ENCODE measurements around the gene VEGFA. TPM values are rescaled to one million over a fixed set of nuclear protein-coding genes. Genes with fewer than 3 reads are reported as not detected.

Gene VEGFA
- total RNA-seq, 1 experiment from 2014 or later = 407 TPM

GRCh38 chr6:43811733-43812099 is 41.7 kb downstream of the VEGFA start:
- no peak for DNase-seq
- intact Hi-C loops (cut with micrococcal nuclease; ENCODE audit: unreplicated experiment) = no loop called here
- peak overlapping the region; percentile 51 for H3K27ac Mint-ChIP-seq (ENCODE audit: unreplicated experiment)
- no peaks in the 10 kb centered on the region for H3K36me3 Mint-ChIP-seq (ENCODE audit: insufficient read depth, unreplicated experiment)
- no peaks in the 10 kb centered on the region for H3K9me3 Mint-ChIP-seq (ENCODE audit: low read depth, unreplicated experiment)
- TF ChIP-seq, protein P1, sequence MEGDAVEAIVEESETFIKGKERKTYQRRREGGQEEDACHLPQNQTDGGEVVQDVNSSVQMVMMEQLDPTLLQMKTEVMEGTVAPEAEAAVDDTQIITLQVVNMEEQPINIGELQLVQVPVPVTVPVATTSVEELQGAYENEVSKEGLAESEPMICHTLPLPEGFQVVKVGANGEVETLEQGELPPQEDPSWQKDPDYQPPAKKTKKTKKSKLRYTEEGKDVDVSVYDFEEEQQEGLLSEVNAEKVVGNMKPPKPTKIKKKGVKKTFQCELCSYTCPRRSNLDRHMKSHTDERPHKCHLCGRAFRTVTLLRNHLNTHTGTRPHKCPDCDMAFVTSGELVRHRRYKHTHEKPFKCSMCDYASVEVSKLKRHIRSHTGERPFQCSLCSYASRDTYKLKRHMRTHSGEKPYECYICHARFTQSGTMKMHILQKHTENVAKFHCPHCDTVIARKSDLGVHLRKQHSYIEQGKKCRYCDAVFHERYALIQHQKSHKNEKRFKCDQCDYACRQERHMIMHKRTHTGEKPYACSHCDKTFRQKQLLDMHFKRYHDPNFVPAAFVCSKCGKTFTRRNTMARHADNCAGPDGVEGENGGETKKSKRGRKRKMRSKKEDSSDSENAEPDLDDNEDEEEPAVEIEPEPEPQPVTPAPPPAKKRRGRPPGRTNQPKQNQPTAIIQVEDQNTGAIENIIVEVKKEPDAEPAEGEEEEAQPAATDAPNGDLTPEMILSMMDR (IDR thresholded peaks at IDR 0.05; ENCODE audit: unreplicated experiment) = no peak
- CTCF ChIA-PET = no interaction called here
- no TSS peak for BruUV-seq (replicated peaks)
- H3K4me3 Mint-ChIP-seq (ENCODE audit: low read depth, unreplicated experiment) = no peak overlapping the region
- no peaks in the 10 kb centered on the region for H3K27me3 Mint-ChIP-seq (ENCODE audit: unreplicated experiment)
- peaks cover 88% of the 10 kb centered on the region for H3K4me1 Mint-ChIP-seq (ENCODE audit: low read depth, unreplicated experiment)

DNA sequence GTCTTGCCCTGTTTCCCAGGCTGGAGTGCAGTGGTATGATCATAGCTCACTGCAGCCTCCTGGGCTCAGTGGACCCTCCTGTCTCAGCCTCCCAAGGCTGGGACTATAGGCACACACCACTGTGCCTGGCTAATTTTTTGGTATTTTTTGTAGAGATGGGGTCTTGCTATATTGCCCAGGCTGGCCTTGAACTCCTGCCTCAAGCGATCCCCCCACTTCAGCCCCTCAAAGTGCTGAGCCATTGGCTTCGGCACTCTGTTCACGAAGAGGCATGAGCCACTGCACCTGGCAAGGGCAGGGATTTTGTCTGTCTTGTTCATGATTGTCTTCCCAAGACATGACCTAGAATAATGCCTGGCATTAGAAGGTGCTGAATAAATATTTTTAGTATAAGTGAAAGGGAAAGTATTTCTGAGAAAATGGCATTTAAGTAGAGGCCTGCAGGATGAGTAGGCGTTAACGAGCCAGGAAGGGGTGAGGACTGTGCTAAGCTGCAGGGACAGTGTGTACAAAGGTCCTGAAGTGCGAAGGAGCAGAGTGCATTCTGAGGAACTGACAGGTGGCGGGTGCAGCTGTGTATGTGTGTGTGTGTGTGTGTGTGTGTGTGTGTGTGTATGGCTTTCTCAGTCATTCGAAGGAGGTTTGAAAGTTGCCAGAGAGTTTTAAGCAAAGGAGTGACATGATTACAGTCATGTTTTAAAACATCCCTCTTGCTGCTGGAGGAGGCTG is 43.0 kb downstream of the VEGFA start:
- Mint-ChIP-seq H3K36me3 (ENCODE audit: insufficient read depth, unreplicated experiment) (no peaks in the 10 kb centered on the region), H3K4me3 (ENCODE audit: low read depth, unreplicated experiment) (no peak overlapping the region), H3K4me1 (ENCODE audit: low read depth, unreplicated experiment) (peaks cover 85% of the 10 kb centered on the region), H3K9me3 (ENCODE audit: low read depth, unreplicated experiment) (no peaks in the 10 kb centered on the region), H3K27ac (ENCODE audit: unreplicated experiment) (peak overlapping the region; percentile 2), H3K27me3 (ENCODE audit: unreplicated experiment) (no peaks in the 10 kb centered on the region)
- no TSS peak for BruUV-seq (replicated peaks)
- TF ChIP-seq, protein P1 (IDR thresholded peaks at IDR 0.05; ENCODE audit: unreplicated experiment) = no peak
- intact Hi-C loops (cut with micrococcal nuclease; ENCODE audit: unreplicated experiment) = no loop called here
- CTCF ChIA-PET = interaction anchor here (0.6 to 1.1 kb wide), 2 partner anchors 43 to 193 kb away, joined by 3 read pairs; no protein-coding TSS in a partner anchor
- peak; percentile 51 for DNase-seq

DNA sequence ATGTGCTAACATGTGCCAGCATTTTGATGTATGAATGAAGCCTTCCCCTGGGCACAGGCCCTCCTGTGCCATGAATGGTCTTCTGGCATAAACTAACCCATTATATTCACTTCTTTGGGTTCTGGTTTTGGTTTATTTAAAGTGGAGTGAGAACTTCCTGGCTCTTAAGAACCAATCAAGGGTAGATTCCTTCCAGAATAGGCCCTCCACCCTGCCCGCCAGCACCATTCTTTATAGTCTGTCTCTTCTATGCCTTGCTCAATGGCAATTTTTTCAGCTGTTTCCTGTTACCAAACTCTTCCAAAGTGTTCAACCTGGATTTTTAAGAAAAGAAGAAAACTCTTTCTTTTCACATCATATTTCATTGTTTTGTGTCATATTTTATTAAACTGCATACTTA is 44.1 kb downstream of the VEGFA start:
- TF ChIP-seq, protein P1 (IDR thresholded peaks at IDR 0.05; ENCODE audit: unreplicated experiment) = no peak
- BruUV-seq (replicated peaks) = no TSS peak
- Mint-ChIP-seq H3K4me3 (ENCODE audit: low read depth, unreplicated experiment) (no peak overlapping the region), H3K36me3 (ENCODE audit: insufficient read depth, unreplicated experiment) (no peaks in the 10 kb centered on the region), H3K27ac (ENCODE audit: unreplicated experiment) (no peak overlapping the region), H3K9me3 (ENCODE audit: low read depth, unreplicated experiment) (no peaks in the 10 kb centered on the region), H3K4me1 (ENCODE audit: low read depth, unreplicated experiment) (peaks cover 76% of the 10 kb centered on the region), H3K27me3 (ENCODE audit: unreplicated experiment) (no peaks in the 10 kb centered on the region)
- no peak for DNase-seq
- CTCF ChIA-PET = interaction anchor here (1.1 kb wide), 1 partner anchor 42 kb away, joined by 3 read pairs; no protein-coding TSS in a partner anchor
- intact Hi-C loops (cut with micrococcal nuclease; ENCODE audit: unreplicated experiment) = no loop called here

- CTCF ChIA-PET = no interaction called here
- H3K4me1 Mint-ChIP-seq (ENCODE audit: low read depth, unreplicated experiment) = peaks cover 69% of the 10 kb centered on the region
- no peak overlapping the region for H3K4me3 Mint-ChIP-seq (ENCODE audit: low read depth, unreplicated experiment)
- intact Hi-C loops (cut with micrococcal nuclease; ENCODE audit: unreplicated experiment) = no loop called here
- no peak overlapping the region for H3K27ac Mint-ChIP-seq (ENCODE audit: unreplicated experiment)
- H3K36me3 Mint-ChIP-seq (ENCODE audit: insufficient read depth, unreplicated experiment) = no peaks in the 10 kb centered on the region
- H3K27me3 Mint-ChIP-seq (ENCODE audit: unreplicated experiment) = no peaks in the 10 kb centered on the region
- TF ChIP-seq, protein P1 (IDR thresholded peaks at IDR 0.05; ENCODE audit: unreplicated experiment) = no peak
- no peak for DNase-seq
- no TSS peak for BruUV-seq (replicated peaks)
- H3K9me3 Mint-ChIP-seq (ENCODE audit: low read depth, unreplicated experiment) = no peaks in the 10 kb centered on the region
These were observed 44.9 kb downstream of the VEGFA start for GRCh38 chr6:43814865-43815264.
